ENCODE measurements around the gene PRR7. TPM values are rescaled to one million over a fixed set of nuclear protein-coding genes. Genes with fewer than 3 reads are reported as not detected.
A peak's percentile ranks its signal among the peaks of the same experiment; 100 is the strongest.

The PRR7 gene
- total RNA-seq, 1 donor from 2014 or later: 13.1 TPM

DNA sequence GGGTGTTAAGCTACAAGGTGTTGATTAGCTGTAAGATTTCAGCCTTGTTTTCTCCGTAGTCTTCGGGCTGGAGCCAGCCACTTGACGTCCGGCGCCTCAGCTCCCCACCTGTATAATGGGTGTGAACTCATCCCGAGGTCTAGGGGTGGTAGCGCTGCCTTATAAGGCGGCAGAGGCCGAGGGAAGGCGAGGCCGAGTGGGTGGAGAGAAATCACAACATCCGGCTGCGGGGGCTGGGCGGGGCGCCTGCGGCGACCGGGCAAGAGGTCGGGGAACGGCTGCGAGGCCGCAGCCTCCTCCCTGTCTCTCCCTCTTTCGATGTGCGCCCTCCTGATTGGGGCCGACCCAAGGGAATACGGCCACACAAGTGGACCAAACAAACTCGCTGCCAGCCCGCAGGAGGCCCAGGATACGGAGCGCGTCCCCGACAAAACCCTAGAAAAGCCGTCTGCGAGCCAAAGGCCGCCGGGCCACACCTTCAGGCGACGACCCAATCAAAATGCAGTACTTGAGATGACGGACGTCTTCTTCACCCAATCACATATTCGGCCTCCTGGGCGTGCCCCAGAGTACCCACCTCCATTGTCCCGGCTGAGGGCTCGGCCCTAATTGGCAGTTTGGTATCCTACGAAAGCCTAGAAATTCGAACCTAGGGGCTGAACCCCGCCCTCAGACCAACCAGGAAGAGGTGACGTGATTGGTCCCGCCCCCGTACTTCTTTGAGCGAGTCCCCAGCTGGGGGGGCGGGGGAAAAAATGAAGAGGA, 20.6 kb upstream of the PRR7 start:
- Mint-ChIP-seq H3K9me3 (ENCODE audit: low read depth) (no peaks in the 10 kb centered on the region), H3K36me3 (ENCODE audit: insufficient read depth) (peaks cover 1% of the 10 kb centered on the region), H3K4me3 (ENCODE audit: low read depth) (peak overlapping the region; percentile 91), H3K4me1 (ENCODE audit: low read depth) (peaks cover 6% of the 10 kb centered on the region), H3K27me3 (peaks cover 5% of the 10 kb centered on the region), H3K27ac (peak overlapping the region; percentile 99)
- TF ChIP-seq, protein P1, sequence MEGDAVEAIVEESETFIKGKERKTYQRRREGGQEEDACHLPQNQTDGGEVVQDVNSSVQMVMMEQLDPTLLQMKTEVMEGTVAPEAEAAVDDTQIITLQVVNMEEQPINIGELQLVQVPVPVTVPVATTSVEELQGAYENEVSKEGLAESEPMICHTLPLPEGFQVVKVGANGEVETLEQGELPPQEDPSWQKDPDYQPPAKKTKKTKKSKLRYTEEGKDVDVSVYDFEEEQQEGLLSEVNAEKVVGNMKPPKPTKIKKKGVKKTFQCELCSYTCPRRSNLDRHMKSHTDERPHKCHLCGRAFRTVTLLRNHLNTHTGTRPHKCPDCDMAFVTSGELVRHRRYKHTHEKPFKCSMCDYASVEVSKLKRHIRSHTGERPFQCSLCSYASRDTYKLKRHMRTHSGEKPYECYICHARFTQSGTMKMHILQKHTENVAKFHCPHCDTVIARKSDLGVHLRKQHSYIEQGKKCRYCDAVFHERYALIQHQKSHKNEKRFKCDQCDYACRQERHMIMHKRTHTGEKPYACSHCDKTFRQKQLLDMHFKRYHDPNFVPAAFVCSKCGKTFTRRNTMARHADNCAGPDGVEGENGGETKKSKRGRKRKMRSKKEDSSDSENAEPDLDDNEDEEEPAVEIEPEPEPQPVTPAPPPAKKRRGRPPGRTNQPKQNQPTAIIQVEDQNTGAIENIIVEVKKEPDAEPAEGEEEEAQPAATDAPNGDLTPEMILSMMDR (IDR thresholded peaks at IDR 0.05; ENCODE audit: unreplicated experiment): no peak
- peak; percentile 99 for DNase-seq (ENCODE audit: low spot score, unreplicated experiment)

- H3K4me3 Mint-ChIP-seq (ENCODE audit: low read depth): peak within 1 kb of the TSS; percentile 91
- H3K36me3 Mint-ChIP-seq (ENCODE audit: insufficient read depth): peaks cover 1% of the 10 kb centered on the region
- no peak for DNase-seq (ENCODE audit: low spot score, unreplicated experiment)
- H3K27ac Mint-ChIP-seq: peak within 1 kb of the TSS; percentile 99
- TF ChIP-seq, protein P1 (IDR thresholded peaks at IDR 0.05; ENCODE audit: unreplicated experiment): no peak
- peaks cover 6% of the 10 kb centered on the region for H3K4me1 Mint-ChIP-seq (ENCODE audit: low read depth)
- H3K9me3 Mint-ChIP-seq (ENCODE audit: low read depth): no peaks in the 10 kb centered on the region
- H3K27me3 Mint-ChIP-seq: peaks cover 5% of the 10 kb centered on the region
Measured at GRCh38 chr5:177426566-177427210, 19.9 kb upstream of the PRR7 start, which contains the start of gene GRK6. GRK6 (plus strand) TSS chr5:177426676; CDS start chr5:177426846, 170 bp downstream.

DNA sequence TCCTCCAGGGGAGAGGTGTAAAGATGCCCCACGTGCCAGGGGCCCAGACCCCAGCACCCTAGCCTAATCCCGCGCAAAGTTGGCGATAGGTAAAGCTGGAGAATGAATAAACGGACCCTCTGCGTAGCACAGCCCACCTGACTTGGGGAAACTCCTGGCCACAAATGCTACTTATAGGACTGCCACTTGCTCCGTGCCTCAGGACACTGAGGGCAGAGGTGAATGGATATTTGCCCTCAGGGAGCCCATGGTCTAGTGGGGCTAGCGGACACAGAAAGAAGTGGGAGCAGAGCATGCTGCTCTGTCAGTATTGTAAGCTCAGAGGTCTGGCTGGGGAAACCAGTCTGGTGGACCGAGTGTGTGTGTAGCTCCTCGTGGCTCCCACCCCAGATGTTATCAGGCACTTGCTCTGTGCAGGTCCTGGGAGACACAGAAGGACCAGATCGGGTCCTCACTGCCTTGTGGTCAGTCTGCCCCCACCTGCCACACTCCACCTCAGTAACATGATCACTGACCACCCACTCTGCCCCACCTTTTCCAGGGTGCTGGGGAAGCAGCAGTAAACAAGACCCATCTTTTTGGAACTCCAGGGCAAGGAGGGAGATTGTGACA, 19.3 kb upstream of the PRR7 start:
- peaks cover 1% of the 10 kb centered on the region for H3K36me3 Mint-ChIP-seq (ENCODE audit: insufficient read depth)
- TF ChIP-seq, protein P1 (IDR thresholded peaks at IDR 0.05; ENCODE audit: unreplicated experiment): no peak
- peak overlapping the region; percentile 81 for H3K4me3 Mint-ChIP-seq (ENCODE audit: low read depth)
- H3K27ac Mint-ChIP-seq: peak overlapping the region; percentile 95
- peaks cover 5% of the 10 kb centered on the region for H3K27me3 Mint-ChIP-seq
- H3K9me3 Mint-ChIP-seq (ENCODE audit: low read depth): no peaks in the 10 kb centered on the region
- H3K4me1 Mint-ChIP-seq (ENCODE audit: low read depth): peaks cover 6% of the 10 kb centered on the region
- DNase-seq (ENCODE audit: low spot score, unreplicated experiment): no peak

GRCh38 chr5:177427919-177428573, 18.6 kb upstream of the PRR7 start:
- no peak for DNase-seq (ENCODE audit: low spot score, unreplicated experiment)
- peaks cover 1% of the 10 kb centered on the region for H3K36me3 Mint-ChIP-seq (ENCODE audit: insufficient read depth)
- no peaks in the 10 kb centered on the region for H3K9me3 Mint-ChIP-seq (ENCODE audit: low read depth)
- TF ChIP-seq, protein P1 (IDR thresholded peaks at IDR 0.05; ENCODE audit: unreplicated experiment): no peak
- peak overlapping the region; percentile 95 for H3K27ac Mint-ChIP-seq
- peaks cover 6% of the 10 kb centered on the region for H3K4me1 Mint-ChIP-seq (ENCODE audit: low read depth)
- peaks cover 5% of the 10 kb centered on the region for H3K27me3 Mint-ChIP-seq
- H3K4me3 Mint-ChIP-seq (ENCODE audit: low read depth): peak overlapping the region; percentile 81

Data from progenitor cell of endocrine pancreas (in vitro differentiated cells).